ENCODE data around the gene KRT82.
"Not testable (repeated sequence)": the region's sequence is repeated elsewhere in the genome, so short reads cannot be mapped to it uniquely, and the experiment has no call there.

Gene KRT82

DNA sequence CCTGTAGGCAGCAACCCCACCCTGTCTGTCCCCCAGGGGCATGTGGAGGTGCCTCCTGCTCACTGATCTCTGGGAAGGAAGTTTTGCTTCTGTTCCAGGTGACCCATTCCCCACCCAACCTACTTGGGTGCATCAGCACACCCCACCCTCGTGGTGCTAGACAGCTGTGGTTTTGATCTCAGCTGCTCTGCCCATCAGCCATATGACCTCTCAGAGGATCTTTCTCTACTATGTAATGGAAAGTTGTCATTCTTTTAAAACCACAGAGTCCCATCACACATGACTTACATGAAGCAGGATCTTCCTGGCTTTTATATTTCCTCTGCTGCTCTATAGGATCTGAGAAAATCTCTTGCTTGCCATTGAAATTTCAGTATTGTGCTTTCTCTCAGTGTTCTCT is 13.5 kb upstream of the KRT82 start:
- Histone ChIP-seq H3K27ac (ENCODE audit: low read depth, low read length) (no peak overlapping the region), H3K4me3 (ENCODE audit: low read length) (no peak overlapping the region), H3K27me3 (ENCODE audit: insufficient read depth, low read length) (no peaks in the 10 kb centered on the region), H3K9ac (ENCODE audit: low read depth, low read length) (no peak overlapping the region), H3K4me1 (ENCODE audit: insufficient read depth, low read length) (no peaks in the 10 kb centered on the region), H3K36me3 (ENCODE audit: insufficient read depth, low read length) (no peaks in the 10 kb centered on the region), H3K9me3 (ENCODE audit: insufficient read depth, low read depth, low read length) (no peaks in the 10 kb centered on the region)
- WGBS: 100% methylated on average over 1 of the region's 1 CpG

DNA sequence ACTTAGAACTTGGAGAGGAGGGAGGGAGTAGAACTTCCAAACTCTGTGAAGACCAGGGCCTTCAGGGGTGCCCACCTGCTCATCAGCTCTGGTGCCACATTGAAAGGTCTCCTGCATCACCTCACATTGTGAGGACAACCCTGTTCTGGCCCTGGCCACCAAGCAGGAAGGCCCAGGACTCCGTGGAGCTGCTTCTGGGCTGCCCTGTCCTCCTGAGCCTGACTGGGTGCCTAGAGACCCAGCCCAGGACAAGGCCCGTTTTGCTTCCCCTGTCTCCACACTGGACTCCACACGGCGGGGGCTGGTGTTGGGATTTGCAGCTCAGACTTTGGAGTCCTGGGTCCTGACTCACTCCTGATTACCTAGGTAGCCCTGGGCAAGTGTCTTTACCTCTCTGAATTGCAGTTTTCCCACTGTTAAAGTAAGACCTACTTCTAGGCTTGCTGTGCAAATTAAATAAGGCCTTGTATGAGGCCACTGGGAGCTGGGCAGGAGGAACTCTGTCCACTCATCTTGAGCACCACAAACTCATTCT is 12.5 kb upstream of the KRT82 start:
- no peaks in the 10 kb centered on the region for H3K36me3 ChIP-seq (ENCODE audit: insufficient read depth, low read length)
- 95% methylated on average over 4 of the region's 4 CpGs for WGBS
- no peaks in the 10 kb centered on the region for H3K27me3 ChIP-seq (ENCODE audit: insufficient read depth, low read length)
- H3K4me1 ChIP-seq (ENCODE audit: insufficient read depth, low read length): no peaks in the 10 kb centered on the region
- H3K9me3 ChIP-seq (ENCODE audit: insufficient read depth, low read depth, low read length): no peaks in the 10 kb centered on the region
- H3K4me3 ChIP-seq (ENCODE audit: low read length): no peak overlapping the region
- H3K27ac ChIP-seq (ENCODE audit: low read depth, low read length): no peak overlapping the region
- no peak overlapping the region for H3K9ac ChIP-seq (ENCODE audit: low read depth, low read length)

DNA sequence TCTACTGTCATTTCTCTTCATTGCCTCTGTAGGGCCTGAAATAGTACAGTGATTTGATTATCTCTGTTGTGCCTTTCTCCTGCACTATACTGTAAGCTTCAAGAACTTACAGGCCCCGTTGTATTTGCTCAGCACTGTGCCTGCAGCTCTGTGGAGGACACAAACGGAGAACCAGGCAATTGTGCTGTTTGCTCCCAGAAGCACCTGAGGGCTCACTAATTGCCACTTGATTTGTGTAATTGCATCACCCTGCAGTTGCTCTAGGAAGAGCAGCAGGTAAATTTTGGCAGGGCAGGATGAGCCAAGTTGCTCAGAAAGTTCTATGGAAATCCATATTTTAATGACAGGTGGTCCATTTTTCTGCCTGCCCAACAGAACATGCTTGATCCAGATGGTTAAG is 11.6 kb upstream of the KRT82 start:
- Histone ChIP-seq H3K36me3 (ENCODE audit: insufficient read depth, low read length) (no peaks in the 10 kb centered on the region), H3K27me3 (ENCODE audit: insufficient read depth, low read length) (no peaks in the 10 kb centered on the region), H3K4me3 (ENCODE audit: low read length) (no peak overlapping the region), H3K27ac (ENCODE audit: low read depth, low read length) (no peak overlapping the region), H3K4me1 (ENCODE audit: insufficient read depth, low read length) (no peaks in the 10 kb centered on the region), H3K9ac (ENCODE audit: low read depth, low read length) (no peak overlapping the region), H3K9me3 (ENCODE audit: insufficient read depth, low read depth, low read length) (no peaks in the 10 kb centered on the region)
- 87% methylated on average over 2 of the region's 2 CpGs for WGBS

- Histone ChIP-seq H3K9me3 (ENCODE audit: insufficient read depth, low read depth, low read length) (no peaks in the 10 kb centered on the region), H3K4me1 (ENCODE audit: insufficient read depth, low read length) (no peaks in the 10 kb centered on the region), H3K4me3 (ENCODE audit: low read length) (no peak overlapping the region), H3K27ac (ENCODE audit: low read depth, low read length) (no peak overlapping the region), H3K36me3 (ENCODE audit: insufficient read depth, low read length) (no peaks in the 10 kb centered on the region), H3K27me3 (ENCODE audit: insufficient read depth, low read length) (no peaks in the 10 kb centered on the region), H3K9ac (ENCODE audit: low read depth, low read length) (no peak overlapping the region)
- WGBS: 93% methylated on average over 1 of the region's 1 CpG
Observed at GRCh38 chr12:52416795-52417194, 10.7 kb upstream of the KRT82 start.

- no peaks in the 10 kb centered on the region for H3K4me1 ChIP-seq (ENCODE audit: insufficient read depth, low read length)
- no peaks in the 10 kb centered on the region for H3K27me3 ChIP-seq (ENCODE audit: insufficient read depth, low read length)
- H3K27ac ChIP-seq (ENCODE audit: low read depth, low read length): no peak overlapping the region
- H3K36me3 ChIP-seq (ENCODE audit: insufficient read depth, low read length): no peaks in the 10 kb centered on the region
- no peaks in the 10 kb centered on the region for H3K9me3 ChIP-seq (ENCODE audit: insufficient read depth, low read depth, low read length)
- no peak overlapping the region for H3K4me3 ChIP-seq (ENCODE audit: low read length)
- no peak overlapping the region for H3K9ac ChIP-seq (ENCODE audit: low read depth, low read length)
- WGBS: 91% methylated on average over 10 of the region's 10 CpGs
Observed at GRCh38 chr12:52415870-52416750, 10.0 kb upstream of the KRT82 start.

- no peak overlapping the region for H3K4me3 ChIP-seq (ENCODE audit: low read length)
Observed at GRCh38 chr12:52414936-52415335, 8.8 kb upstream of the KRT82 start.

DNA sequence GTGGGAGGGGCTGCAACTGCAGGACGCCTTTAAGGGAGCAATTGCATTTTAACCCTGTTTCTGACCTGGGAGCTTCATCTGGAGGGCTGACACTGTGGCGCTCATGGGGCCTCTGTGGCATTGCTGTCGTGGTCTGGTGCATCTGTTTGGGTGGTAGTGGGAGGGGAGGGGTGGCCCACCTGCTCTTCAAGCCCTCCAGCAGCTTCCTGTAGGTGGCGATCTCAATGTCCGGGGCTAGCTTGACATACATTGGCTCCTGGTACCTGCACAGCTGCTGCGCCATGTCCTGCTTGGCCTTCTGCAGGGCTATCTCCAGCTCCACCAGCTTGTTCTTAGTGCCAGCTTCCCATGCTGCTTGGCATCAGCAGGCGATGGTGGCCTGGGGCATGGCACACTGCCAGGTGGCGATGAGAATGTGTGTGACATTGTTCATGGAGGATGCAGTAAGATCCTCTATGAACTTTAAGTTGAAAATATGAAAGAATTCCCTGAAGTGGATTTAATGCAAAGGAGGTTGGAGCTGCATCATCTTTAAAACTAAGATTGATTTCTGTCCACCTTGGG is 7.7 kb upstream of the KRT82 start:
- H3K36me3 ChIP-seq (ENCODE audit: insufficient read depth, low read length): no peaks in the 10 kb centered on the region
- no peaks in the 10 kb centered on the region for H3K9me3 ChIP-seq (ENCODE audit: insufficient read depth, low read depth, low read length)
- no peak overlapping the region for H3K9ac ChIP-seq (ENCODE audit: low read depth, low read length)
- no peak overlapping the region for H3K4me3 ChIP-seq (ENCODE audit: low read length)
- no peaks in the 10 kb centered on the region for H3K4me1 ChIP-seq (ENCODE audit: insufficient read depth, low read length)
- H3K27ac ChIP-seq (ENCODE audit: low read depth, low read length): no peak overlapping the region
- 82% methylated on average over 8 of the region's 8 CpGs for WGBS
- H3K27me3 ChIP-seq (ENCODE audit: insufficient read depth, low read length): no peaks in the 10 kb centered on the region

More at GRCh38 chr12:52414936-52415335, 8.8 kb upstream of the KRT82 start:
- H3K4me1 ChIP-seq (ENCODE audit: insufficient read depth, low read length): no peaks in the 10 kb centered on the region
- no peaks in the 10 kb centered on the region for H3K36me3 ChIP-seq (ENCODE audit: insufficient read depth, low read length)
- H3K9ac ChIP-seq (ENCODE audit: low read depth, low read length): no peak overlapping the region
- no peak overlapping the region for H3K27ac ChIP-seq (ENCODE audit: low read depth, low read length)
- H3K27me3 ChIP-seq (ENCODE audit: insufficient read depth, low read length): no peaks in the 10 kb centered on the region
- H3K9me3 ChIP-seq (ENCODE audit: insufficient read depth, low read depth, low read length): no peaks in the 10 kb centered on the region
- WGBS: 66% methylated on average over 5 of the region's 5 CpGs

- Histone ChIP-seq H3K36me3 (ENCODE audit: insufficient read depth, low read length) (no peaks in the 10 kb centered on the region), H3K4me1 (ENCODE audit: insufficient read depth, low read length) (no peaks in the 10 kb centered on the region), H3K27me3 (ENCODE audit: insufficient read depth, low read length) (no peaks in the 10 kb centered on the region), H3K9me3 (ENCODE audit: insufficient read depth, low read depth, low read length) (no peaks in the 10 kb centered on the region), H3K27ac (ENCODE audit: low read depth, low read length) (no peak overlapping the region), H3K4me3 (ENCODE audit: low read length) (no peak overlapping the region), H3K9ac (ENCODE audit: low read depth, low read length) (no peak overlapping the region)
- WGBS: 83% methylated on average over 4 of the region's 4 CpGs
Observed at GRCh38 chr12:52413202-52413601, 7.1 kb upstream of the KRT82 start.

DNA sequence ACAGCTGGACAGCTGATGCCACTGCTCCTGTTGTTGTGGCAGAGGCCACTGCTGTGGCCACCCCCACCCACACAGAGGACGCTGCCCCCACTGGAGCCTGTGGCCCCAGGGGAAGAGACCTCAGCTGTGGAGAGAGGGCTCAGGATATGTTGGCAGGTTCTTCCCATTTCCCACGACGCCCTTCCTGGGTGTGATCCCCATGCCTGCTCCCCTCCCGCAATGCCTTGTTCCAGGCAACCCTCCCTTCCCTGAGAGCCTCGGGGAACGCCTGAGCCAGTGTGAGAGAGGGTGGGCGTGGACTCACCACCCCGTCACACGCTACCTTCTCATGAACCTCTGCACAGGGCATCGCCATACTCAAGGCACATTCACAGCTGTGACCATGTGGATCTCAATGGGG is 5.7 kb upstream of the KRT82 start:
- Histone ChIP-seq H3K36me3 (ENCODE audit: insufficient read depth, low read length) (no peaks in the 10 kb centered on the region), H3K27ac (ENCODE audit: low read depth, low read length) (no peak overlapping the region), H3K4me1 (ENCODE audit: insufficient read depth, low read length) (no peaks in the 10 kb centered on the region), H3K9ac (ENCODE audit: low read depth, low read length) (no peak overlapping the region), H3K27me3 (ENCODE audit: insufficient read depth, low read length) (no peaks in the 10 kb centered on the region), H3K4me3 (ENCODE audit: low read length) (no peak overlapping the region), H3K9me3 (ENCODE audit: insufficient read depth, low read depth, low read length) (no peaks in the 10 kb centered on the region)
- WGBS: 95% methylated on average over 10 of the region's 10 CpGs

DNA sequence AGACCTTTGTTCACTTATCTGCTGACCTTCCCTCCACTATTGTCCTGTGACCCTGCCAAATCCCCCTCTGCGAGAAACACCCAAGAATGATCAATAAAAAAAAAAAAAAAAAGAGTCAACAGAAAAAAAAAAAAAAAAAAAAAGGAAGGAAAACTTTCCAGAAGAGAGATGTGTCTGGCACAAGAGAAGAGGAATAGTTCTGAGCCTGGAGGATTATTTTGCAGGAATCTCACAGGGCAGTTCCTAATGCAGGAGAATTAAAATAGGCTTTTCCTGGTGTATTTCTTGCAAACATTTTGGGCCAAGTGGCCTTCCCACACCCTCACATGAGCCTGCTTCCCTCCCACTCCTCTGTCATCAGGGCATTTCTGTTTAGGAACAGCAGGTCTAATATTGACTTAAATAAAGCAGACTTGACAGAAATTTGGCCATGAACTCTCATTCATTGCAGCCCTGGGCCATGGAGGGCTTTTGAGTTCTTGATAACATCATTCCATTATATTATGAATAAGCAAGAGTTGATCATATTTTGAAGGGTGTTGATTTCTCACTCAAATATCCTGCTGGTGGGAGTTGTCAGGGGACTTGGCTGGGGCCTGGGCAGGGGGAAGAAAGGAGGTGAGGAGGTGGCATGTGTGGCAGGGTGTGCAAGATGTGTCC is 4.6 kb upstream of the KRT82 start:
- H3K9ac ChIP-seq (ENCODE audit: low read depth, low read length); H3K36me3 ChIP-seq (ENCODE audit: insufficient read depth, low read length); H3K9me3 ChIP-seq (ENCODE audit: insufficient read depth, low read depth, low read length); H3K4me1 ChIP-seq (ENCODE audit: insufficient read depth, low read length); H3K27ac ChIP-seq (ENCODE audit: low read depth, low read length); H3K4me3 ChIP-seq (ENCODE audit: low read length); H3K27me3 ChIP-seq (ENCODE audit: insufficient read depth, low read length): not testable (repeated sequence)
- no CpG with 5 or more reads among the region's 1 CpG for WGBS

GRCh38 chr12:52407918-52408317 is 1.8 kb upstream of the KRT82 start:
- H3K9me3 ChIP-seq (ENCODE audit: insufficient read depth, low read depth, low read length): no peaks in the 10 kb centered on the region
- no peak overlapping the region for H3K4me3 ChIP-seq (ENCODE audit: low read length)
- H3K36me3 ChIP-seq (ENCODE audit: insufficient read depth, low read length): no peaks in the 10 kb centered on the region
- H3K4me1 ChIP-seq (ENCODE audit: insufficient read depth, low read length): 0 out of 2 replicates have a peak, but pooled peaks cover 2% of the 10 kb centered on the region
- no peak overlapping the region for H3K27ac ChIP-seq (ENCODE audit: low read depth, low read length)
- no peak overlapping the region for H3K9ac ChIP-seq (ENCODE audit: low read depth, low read length)
- WGBS: 88% methylated on average over 5 of the region's 5 CpGs
- H3K27me3 ChIP-seq (ENCODE audit: insufficient read depth, low read length): no peaks in the 10 kb centered on the region

Measured in HUES64 (cell line).